OCI-LY7 (cell line): ENCODE measurements around the gene UBE2E3. TPM values are rescaled to one million over a fixed set of nuclear protein-coding genes. Genes with fewer than 3 reads are reported as not detected.

ENCODE experiments used
- BruUV-seq: library from RNA; stranded (reverse); fragments of 400-500 nt; replicated peaks from 2 replicates; lab custom pipeline; 2021; lab: Mats Ljungman, UMichigan
- CTCF ChIA-PET: fragments of 300-600 bp; sonication (Branson Sonifier 250); formaldehyde crosslinking; loops from one replicate; lab custom pipeline; 2022; ENCODE audit warnings: antibody characterized with exemption; ENCODE audit not compliant: unreplicated experiment; lab: Charles Lee
- POLR2A ChIA-PET: fragments of 300-600 bp; sonication (Branson Sonifier 250); formaldehyde crosslinking; loops from one replicate; lab custom pipeline; 2022; ENCODE audit warnings: antibody characterized with exemption; lab: Charles Lee
- DNase-seq: peaks from one replicate; pipeline ENCODE4 v3.0.0-alpha.2; 2015; ENCODE audit warnings: low spot score
- H2AFZ ChIP-seq: fragments of 200-600 bp; sonication (generic), shearing (Covaris generic); 2 replicates; pipeline ENCODE4 v1.6.1; 2014; ENCODE audit warnings: mild to moderate bottlenecking, antibody characterized with exemption, low read length, moderate library complexity
- H3K27ac ChIP-seq: fragments of 200-600 bp; sonication (generic); 2 replicates; pipeline ENCODE4 v1.5.1; 2014; ENCODE audit warnings: mixed run types, low read depth, mild to moderate bottlenecking, moderate library complexity, low read length, inconsistent platforms; ENCODE audit not compliant: poor library complexity, severe bottlenecking
- H3K36me3 ChIP-seq: fragments of 200-600 bp; sonication (generic); 2 replicates; pipeline ENCODE4 v1.6.1; 2014; ENCODE audit warnings: mild to moderate bottlenecking, antibody characterized with exemption, low read length, moderate library complexity, mixed read lengths; ENCODE audit not compliant: insufficient read depth
- H3K4me1 ChIP-seq: fragments of 200-600 bp; sonication (generic); 2 replicates; pipeline ENCODE4 v1.5.1; 2014; ENCODE audit warnings: mild to moderate bottlenecking, low read length; ENCODE audit not compliant: insufficient read depth, poor library complexity, severe bottlenecking
- H3K4me2 ChIP-seq: fragments of 200-600 bp; sonication (generic); 2 replicates; pipeline ENCODE4 v1.6.1; 2014; ENCODE audit warnings: mild to moderate bottlenecking, low read length
- H3K4me3 ChIP-seq: fragments of 200-600 bp; sonication (generic); 2 replicates; pipeline ENCODE4 v1.5.1; 2014; ENCODE audit warnings: mild to moderate bottlenecking, low read depth, low read length; ENCODE audit not compliant: poor library complexity, severe bottlenecking
- H3K79me2 ChIP-seq: fragments of 200-600 bp; sonication (generic); 2 replicates; pipeline ENCODE4 v1.6.1; 2016; ENCODE audit warnings: low read depth, mild to moderate bottlenecking, low read length, moderate library complexity, mixed read lengths; ENCODE audit not compliant: insufficient read depth
- H3K9me2 ChIP-seq: fragments of 200-600 bp; sonication (generic); 2 replicates; pipeline ENCODE4 v1.6.1; 2016; ENCODE audit warnings: mild to moderate bottlenecking, low read length, mixed read lengths; ENCODE audit not compliant: insufficient read depth
- H3K9me3 ChIP-seq: fragments of 200-600 bp; sonication (generic); 2 replicates; pipeline ENCODE4 v1.6.1; 2014; ENCODE audit warnings: mild to moderate bottlenecking, mixed run types, low read length, mixed read lengths
- H4K20me1 ChIP-seq: fragments of 200-600 bp; sonication (generic); 2 replicates; pipeline ENCODE4 v1.6.1; 2014; ENCODE audit warnings: mild to moderate bottlenecking, antibody characterized with exemption, low read length, moderate library complexity, mixed read lengths; ENCODE audit not compliant: insufficient read depth
- CTCF ChIP-seq: fragments of 200-600 bp; sonication (generic); conservative IDR thresholded peaks from 2 replicates; pipeline ENCODE4 v1.5.1; 2014; ENCODE audit warnings: mild to moderate bottlenecking, antibody characterized with exemption, low read length, moderate library complexity, mixed read lengths
- EZH2phosphoT487 ChIP-seq: fragments of 200-600 bp; sonication (generic); IDR thresholded peaks from 2 replicates; pipeline ENCODE4 v1.6.1; 2018; ENCODE audit warnings: low read depth, borderline replicate concordance, mild to moderate bottlenecking, mixed run types, antibody characterized with exemption, low read length, moderate library complexity, mixed read lengths
- intact Hi-C: fragments of 100-400 bp; cut with micrococcal nuclease; formaldehyde crosslinking; loops from one replicate; pipeline ENCODE4 v1.10.0; 2022; ENCODE audit not compliant: unreplicated experiment
- total RNA-seq, 2 experiments: library from RNA; depleted of rRNA in 1 of 2; stranded (reverse); fragments of >200 nt in 1 of 2; shearing (Covaris generic) in 1 of 2; gene quantifications; 2 replicates each; pipeline ENCODE4 v1.2.3, GENCODE V29; 2014 to 2022

The UBE2E3 gene
- total RNA-seq, 2 experiments from 2014 or later = 33.7 to 48.6 TPM

- Histone ChIP-seq H3K9me2 (no peaks in the 10 kb centered on the region), H3K36me3 (no peaks in the 10 kb centered on the region), H3K27ac (no peak overlapping the region), H3K4me3 (no peak overlapping the region), H3K79me2 (no peaks in the 10 kb centered on the region), H3K4me1 (no peaks in the 10 kb centered on the region), H3K4me2 (no peak overlapping the region), H3K9me3 (no peaks in the 10 kb centered on the region), H4K20me1 (no peaks in the 10 kb centered on the region), H2AFZ (no peak overlapping the region)
- no TSS peak for BruUV-seq
- ChIA-PET POLR2A (interaction anchor here (0.7 kb wide), 2 partner anchors 10 to 120 kb away, joined by 3 read pairs; no protein-coding TSS in a partner anchor), CTCF (no interaction called here)
- TF ChIP-seq EZH2phosphoT487 (no peak), CTCF (no peak)
- intact Hi-C loops = no loop called here
- DNase-seq = no peak
These were observed 19.0 kb downstream of the UBE2E3 start for GRCh38 chr2:180999274-180999964.

GRCh38 chr2:181004647-181005325 lies 24.4 kb downstream of the UBE2E3 start:
- POLR2A ChIA-PET = interaction anchor here (0.6 to 1.2 kb wide), 2 partner anchors 9 to 701 kb away, joined by 3 to 4 read pairs; no protein-coding TSS in a partner anchor
- no peaks in the 10 kb centered on the region for H3K36me3 ChIP-seq
- no peak overlapping the region for H3K4me2 ChIP-seq
- no peaks in the 10 kb centered on the region for H3K4me1 ChIP-seq
- no peak for DNase-seq
- CTCF ChIA-PET = no interaction called here
- no peak overlapping the region for H2AFZ ChIP-seq
- H3K79me2 ChIP-seq = no peaks in the 10 kb centered on the region
- intact Hi-C loops = no loop called here
- TF ChIP-seq CTCF = no peak
- no peak for TF ChIP-seq EZH2phosphoT487
- H3K9me2 ChIP-seq = no peaks in the 10 kb centered on the region
- no peaks in the 10 kb centered on the region for H4K20me1 ChIP-seq
- H3K9me3 ChIP-seq = no peaks in the 10 kb centered on the region
- H3K27ac ChIP-seq = no peak overlapping the region
- H3K4me3 ChIP-seq = no peak overlapping the region
- BruUV-seq = no TSS peak

GRCh38 chr2:181005326-181005655 lies 24.9 kb downstream of the UBE2E3 start:
- H3K79me2 ChIP-seq = no peaks in the 10 kb centered on the region
- POLR2A ChIA-PET = interaction anchor here (0.7 to 1.2 kb wide), 2 partner anchors 10 to 26 kb away, joined by 3 to 4 read pairs; no protein-coding TSS in a partner anchor

More at GRCh38 chr2:181005326-181005655, 24.9 kb downstream of the UBE2E3 start:
- Histone ChIP-seq H3K4me2 (no peak overlapping the region), H3K4me1 (no peaks in the 10 kb centered on the region), H3K27ac (no peak overlapping the region), H3K4me3 (no peak overlapping the region), H3K9me2 (no peaks in the 10 kb centered on the region), H4K20me1 (peaks cover 1% of the 10 kb centered on the region; the same call in 1 of the 2 replicates), H2AFZ (no peak overlapping the region), H3K36me3 (no peaks in the 10 kb centered on the region), H3K9me3 (no peaks in the 10 kb centered on the region)
- BruUV-seq = no TSS peak
- no peak for DNase-seq
- intact Hi-C loops = no loop called here
- CTCF ChIA-PET = no interaction called here
- no peak for TF ChIP-seq EZH2phosphoT487
- TF ChIP-seq CTCF = no peak
